OCI-LY3 (cell line): Measurements from ENCODE around the gene CAMK1D.

Source experiments
- H2AFZ ChIP-seq: fragments of 200-600, 300-600 bp; shearing (Covaris generic); 2 replicates; pipeline ENCODE4 v1.6.0; 2014; ENCODE audit warnings: antibody characterized with exemption, low read depth, low read length
- H3K27ac ChIP-seq: fragments of 200-600, 300-600 bp; sonication (generic); 2 replicates; pipeline ENCODE4 v1.5.1; 2014; ENCODE audit warnings: mild to moderate bottlenecking, low read length, moderate library complexity, mixed read lengths
- H3K27me3 ChIP-seq: fragments of 200-600, 300-600 bp; sonication (generic); 2 replicates; pipeline ENCODE4 v1.6.1; 2014; ENCODE audit warnings: low read depth, low read length, mixed read lengths
- H3K36me3 ChIP-seq: fragments of 200-600, 300-600 bp; sonication (generic); replicated peaks from 2 replicates; pipeline ENCODE3; 2014; ENCODE audit warnings: low read depth, low read length, mixed read lengths
- H3K4me1 ChIP-seq: fragments of 300-600, 200-600 bp; sonication (generic); 2 replicates; pipeline ENCODE4 v1.6.1; 2014; ENCODE audit warnings: low read length, mixed read lengths
- H3K4me2 ChIP-seq: fragments of 200-600, 300-600 bp; sonication (generic); 2 replicates; pipeline ENCODE4 v1.6.1; 2014; ENCODE audit warnings: low read length, mixed read lengths
- H3K4me3 ChIP-seq: fragments of 300-600, 200-600 bp; sonication (generic); 2 replicates; pipeline ENCODE4 v1.5.1; 2014; ENCODE audit warnings: antibody characterized with exemption, mild to moderate bottlenecking, low read length, moderate library complexity
- H3K79me2 ChIP-seq: fragments of 300-600, 200-600 bp; shearing (Covaris generic); 2 replicates; pipeline ENCODE4 v1.6.1; 2014; ENCODE audit warnings: mild to moderate bottlenecking, low read length, mixed read lengths
- H3K9ac ChIP-seq: fragments of 300-600, 200-600 bp; shearing (Covaris generic); 2 replicates; pipeline ENCODE4 v1.6.0; 2014; ENCODE audit warnings: mild to moderate bottlenecking, low read length, moderate library complexity
- H3K9me3 ChIP-seq: fragments of 200-600, 300-600 bp; shearing (Covaris generic); 2 replicates; pipeline ENCODE4 v1.6.1; 2014; ENCODE audit warnings: low read length, mixed read lengths; ENCODE audit not compliant: insufficient read depth
- H4K20me1 ChIP-seq: fragments of 200-600, 300-600 bp; sonication (generic); 2 replicates; pipeline ENCODE4 v1.6.1; 2016; ENCODE audit warnings: low read length, mixed read lengths; ENCODE audit not compliant: insufficient read depth
- CTCF ChIP-seq: fragments of 200-600, 300-600 bp; sonication (generic); IDR thresholded peaks from 2 replicates; pipeline ENCODE4 v1.5.1; 2014; ENCODE audit warnings: antibody characterized with exemption, low read length, low read depth
- EZH2phosphoT487 ChIP-seq: fragments of 200-600 bp; shearing (Covaris generic); IDR thresholded peaks from 2 replicates; pipeline ENCODE4 v1.6.1; 2018; ENCODE audit warnings: antibody characterized with exemption, mixed run types, low read depth

The CAMK1D gene

GRCh38 chr10:12597176-12597575, 247.8 kb downstream of the CAMK1D start:
- no peak overlapping the region for H3K27ac ChIP-seq
- peaks cover 25% of the 10 kb centered on the region for H3K79me2 ChIP-seq
- TF ChIP-seq CTCF: no peak
- no peak for TF ChIP-seq EZH2phosphoT487
- peaks cover 16% of the 10 kb centered on the region for H4K20me1 ChIP-seq
- H3K9ac ChIP-seq: no peak overlapping the region
- no peak overlapping the region for H3K4me2 ChIP-seq
- H3K9me3 ChIP-seq: no peaks in the 10 kb centered on the region
- no peak overlapping the region for H2AFZ ChIP-seq
- no peak overlapping the region for H3K4me3 ChIP-seq
- no peaks in the 10 kb centered on the region for H3K27me3 ChIP-seq
- no peaks in the 10 kb centered on the region for H3K36me3 ChIP-seq
- peaks cover 12% of the 10 kb centered on the region for H3K4me1 ChIP-seq

- Histone ChIP-seq H3K4me2 (no peak overlapping the region), H2AFZ (no peak overlapping the region), H3K36me3 (no peaks in the 10 kb centered on the region), H3K27ac (no peak overlapping the region), H4K20me1 (peaks cover 13% of the 10 kb centered on the region), H3K79me2 (peaks cover 16% of the 10 kb centered on the region), H3K4me1 (peaks cover 4% of the 10 kb centered on the region; the same call in 1 of the 2 replicates), H3K27me3 (no peaks in the 10 kb centered on the region), H3K9ac (no peak overlapping the region), H3K9me3 (no peaks in the 10 kb centered on the region), H3K4me3 (no peak overlapping the region)
- TF ChIP-seq EZH2phosphoT487 (no peak), CTCF (no peak)
These were observed 248.7 kb downstream of the CAMK1D start for GRCh38 chr10:12597788-12598765.

- Histone ChIP-seq H3K4me2 (no peak overlapping the region), H3K27ac (no peak overlapping the region), H3K4me1 (peaks cover 18% of the 10 kb centered on the region), H3K36me3 (no peaks in the 10 kb centered on the region), H4K20me1 (peaks cover 21% of the 10 kb centered on the region), H3K9ac (no peak overlapping the region), H3K79me2 (peaks cover 26% of the 10 kb centered on the region), H2AFZ (no peak overlapping the region), H3K27me3 (no peaks in the 10 kb centered on the region), H3K4me3 (no peak overlapping the region), H3K9me3 (no peaks in the 10 kb centered on the region)
- TF ChIP-seq CTCF (no peak), EZH2phosphoT487 (no peak)
These were observed 251.3 kb downstream of the CAMK1D start for GRCh38 chr10:12600652-12601051.

GRCh38 chr10:12602521-12602920, 253.2 kb downstream of the CAMK1D start:
- Histone ChIP-seq H3K9ac (no peak overlapping the region), H3K4me1 (peaks cover 27% of the 10 kb centered on the region), H3K27ac (no peak overlapping the region), H3K9me3 (no peaks in the 10 kb centered on the region), H3K27me3 (no peaks in the 10 kb centered on the region), H4K20me1 (peaks cover 24% of the 10 kb centered on the region), H2AFZ (no peak overlapping the region), H3K79me2 (peaks cover 35% of the 10 kb centered on the region), H3K4me2 (no peak overlapping the region), H3K36me3 (no peaks in the 10 kb centered on the region), H3K4me3 (no peak overlapping the region)
- no peak for TF ChIP-seq EZH2phosphoT487
- TF ChIP-seq CTCF: no peak
